ENCODE data around the gene CTR9. TPM values are rescaled to one million over a fixed set of nuclear protein-coding genes. Genes with fewer than 3 reads are reported as not detected.
A peak's percentile ranks its signal among the peaks of the same experiment; 100 is the strongest.

CTR9 gene
- total and polyA plus RNA-seq, 9 of the 15 experiments (the other 6 are each of a cell fraction or from before 2014, with no cell fraction given): 25.4 to 79.3 (median 47.3) TPM

DNA sequence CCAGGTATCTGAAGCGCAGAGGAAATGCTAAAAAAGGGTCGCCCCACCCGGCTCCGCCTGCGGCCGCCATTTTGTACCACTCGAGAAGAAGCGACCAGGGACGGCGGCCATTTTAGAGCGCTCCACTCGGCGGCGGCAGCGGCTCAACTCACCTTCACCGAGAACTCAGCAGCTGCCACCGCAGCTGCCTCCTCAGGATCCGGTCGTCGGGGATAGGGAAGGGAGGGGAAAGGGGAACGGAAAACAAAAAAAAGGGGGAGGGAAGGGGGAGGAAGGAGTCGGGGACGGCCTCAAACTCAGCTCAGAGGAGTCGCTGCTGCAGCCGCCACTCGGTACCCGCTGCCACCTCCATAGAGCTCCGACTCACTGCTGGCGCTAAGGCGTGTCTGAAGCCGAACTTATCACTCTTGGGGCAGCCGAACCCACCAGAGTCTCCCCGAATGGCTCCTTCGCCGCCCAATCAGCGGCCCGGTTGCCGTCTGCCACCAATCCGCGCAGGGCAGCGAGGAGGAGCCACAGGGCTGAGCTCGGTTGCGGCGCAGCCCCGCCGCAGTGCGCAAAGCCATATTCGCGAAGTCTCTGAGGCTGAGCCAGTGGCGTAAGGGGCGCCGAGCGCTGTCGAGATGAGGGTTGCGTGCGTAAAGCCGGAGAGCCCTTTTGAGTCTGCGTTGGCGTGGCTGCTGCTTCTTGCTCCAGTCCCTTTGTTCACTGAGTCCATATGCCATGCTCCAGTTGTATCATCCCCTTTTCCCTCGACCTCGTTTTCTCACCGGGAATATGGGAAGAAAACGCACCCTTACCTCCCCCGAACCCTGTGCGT, 57.7 kb downstream of the CTR9 start, which contains the start of gene EIF4G2 (continued):
- TF ChIP-seq MYBL2 (IDR thresholded peaks at IDR 0.05; ENCODE audit: low read depth) (no peak), MYBL2 (CRISPR knock-in tag; IDR thresholded peaks at IDR 0.05; ENCODE audit: borderline replicate concordance) (no peak), ZNF444 (CRISPR knock-in tag; IDR thresholded peaks at IDR 0.05) (peak; percentile 25; the same call in 1 of the 2 replicates), TARDBP (IDR thresholded peaks at IDR 0.05) (no peak), E4F1 (CRISPR knock-in tag; IDR thresholded peaks at IDR 0.05; ENCODE audit: borderline replicate concordance) (no peak), KLF13 (tag; IDR thresholded peaks at IDR 0.05; ENCODE audit: borderline replicate concordance, low read depth) (no peak), NR3C1 (CRISPR knock-in tag; IDR thresholded peaks at IDR 0.05) (no peak), ZNF586 (CRISPR knock-in tag; conservative IDR thresholded peaks at IDR 0.05) (no peak), ZNF57 (CRISPR knock-in tag; IDR thresholded peaks at IDR 0.05) (no peak), HNRNPUL1 (IDR thresholded peaks at IDR 0.05; ENCODE audit: low read length) (no peak), FOXA3 (CRISPR knock-in tag; conservative IDR thresholded peaks at IDR 0.05 in 1 of 2, IDR thresholded peaks at IDR 0.05 in 1 of 2) (peak in 1 of 2 experiments; percentile 41; a peak in 1 of 4 replicates), ZNF717 (CRISPR knock-in tag; IDR thresholded peaks at IDR 0.05) (no peak), ZNF124 (CRISPR knock-in tag; IDR thresholded peaks at IDR 0.05) (no peak), ZNF77 (CRISPR knock-in tag; IDR thresholded peaks at IDR 0.05) (no peak), ZBED1 (IDR thresholded peaks at IDR 0.05) (peak; percentile 46; the same call in 1 of the 2 replicates), ZNF384 (IDR thresholded peaks at IDR 0.05; ENCODE audit: low read depth, low read length) (no peak), SREBF1 (IDR thresholded peaks at IDR 0.05; ENCODE audit: borderline replicate concordance, low read depth, low read length) (no peak), ETV6 (IDR thresholded peaks at IDR 0.05; ENCODE audit: borderline replicate concordance in 1 of 2, low read depth in 2 of 2, low read length in 1 of 2) (no peak), ETV6 (CRISPR knock-in tag; IDR thresholded peaks at IDR 0.05; ENCODE audit: borderline replicate concordance) (no peak), ZFP36 (IDR thresholded peaks at IDR 0.05; ENCODE audit: low read depth, low read length, partially characterized antibody) (no peak)
- TF ChIP-seq, protein P1, sequence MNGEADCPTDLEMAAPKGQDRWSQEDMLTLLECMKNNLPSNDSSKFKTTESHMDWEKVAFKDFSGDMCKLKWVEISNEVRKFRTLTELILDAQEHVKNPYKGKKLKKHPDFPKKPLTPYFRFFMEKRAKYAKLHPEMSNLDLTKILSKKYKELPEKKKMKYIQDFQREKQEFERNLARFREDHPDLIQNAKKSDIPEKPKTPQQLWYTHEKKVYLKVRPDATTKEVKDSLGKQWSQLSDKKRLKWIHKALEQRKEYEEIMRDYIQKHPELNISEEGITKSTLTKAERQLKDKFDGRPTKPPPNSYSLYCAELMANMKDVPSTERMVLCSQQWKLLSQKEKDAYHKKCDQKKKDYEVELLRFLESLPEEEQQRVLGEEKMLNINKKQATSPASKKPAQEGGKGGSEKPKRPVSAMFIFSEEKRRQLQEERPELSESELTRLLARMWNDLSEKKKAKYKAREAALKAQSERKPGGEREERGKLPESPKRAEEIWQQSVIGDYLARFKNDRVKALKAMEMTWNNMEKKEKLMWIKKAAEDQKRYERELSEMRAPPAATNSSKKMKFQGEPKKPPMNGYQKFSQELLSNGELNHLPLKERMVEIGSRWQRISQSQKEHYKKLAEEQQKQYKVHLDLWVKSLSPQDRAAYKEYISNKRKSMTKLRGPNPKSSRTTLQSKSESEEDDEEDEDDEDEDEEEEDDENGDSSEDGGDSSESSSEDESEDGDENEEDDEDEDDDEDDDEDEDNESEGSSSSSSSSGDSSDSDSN (IDR thresholded peaks at IDR 0.05; ENCODE audit: borderline replicate concordance in 1 of 2, low read depth in 2 of 2, low read length in 2 of 2): no peak
- TF ChIP-seq, protein P2, sequence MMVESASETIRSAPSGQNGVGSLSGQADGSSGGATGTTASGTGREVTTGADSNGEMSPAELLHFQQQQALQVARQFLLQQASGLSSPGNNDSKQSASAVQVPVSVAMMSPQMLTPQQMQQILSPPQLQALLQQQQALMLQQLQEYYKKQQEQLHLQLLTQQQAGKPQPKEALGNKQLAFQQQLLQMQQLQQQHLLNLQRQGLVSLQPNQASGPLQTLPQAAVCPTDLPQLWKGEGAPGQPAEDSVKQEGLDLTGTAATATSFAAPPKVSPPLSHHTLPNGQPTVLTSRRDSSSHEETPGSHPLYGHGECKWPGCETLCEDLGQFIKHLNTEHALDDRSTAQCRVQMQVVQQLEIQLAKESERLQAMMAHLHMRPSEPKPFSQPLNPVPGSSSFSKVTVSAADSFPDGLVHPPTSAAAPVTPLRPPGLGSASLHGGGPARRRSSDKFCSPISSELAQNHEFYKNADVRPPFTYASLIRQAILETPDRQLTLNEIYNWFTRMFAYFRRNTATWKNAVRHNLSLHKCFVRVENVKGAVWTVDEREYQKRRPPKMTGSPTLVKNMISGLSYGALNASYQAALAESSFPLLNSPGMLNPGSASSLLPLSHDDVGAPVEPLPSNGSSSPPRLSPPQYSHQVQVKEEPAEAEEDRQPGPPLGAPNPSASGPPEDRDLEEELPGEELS (CRISPR knock-in tag; IDR thresholded peaks at IDR 0.05; ENCODE audit: borderline replicate concordance): no peak
